Neural progenitor cell (in vitro differentiated cells): Measurements from ENCODE around the gene CENPL. TPM values are rescaled to one million over a fixed set of nuclear protein-coding genes. Genes with fewer than 3 reads are reported as not detected.

Source experiments
- DNase-seq: peaks from one replicate; pipeline ENCODE4 v3.0.0-alpha.2; 2016; ENCODE audit warnings: low spot score
- H2AFZ ChIP-seq: fragments of 200-600 bp; sonication (generic); replicated peaks from 2 replicates; pipeline ENCODE4 v1.6.1; 2016; ENCODE audit warnings: antibody characterized with exemption
- H3F3A ChIP-seq: fragments of 200-600 bp; sonication (generic); 2 replicates; pipeline ENCODE4 v1.6.1; 2016; ENCODE audit warnings: antibody characterized with exemption, low read depth
- H3K27ac ChIP-seq: fragments of 200-600 bp; sonication (generic); 2 replicates; pipeline ENCODE4 v1.5.1; 2016; ENCODE audit warnings: mild to moderate bottlenecking
- H3K27me3 ChIP-seq: fragments of 200-600 bp; sonication (generic); 2 replicates; pipeline ENCODE4 v1.6.1; 2016; ENCODE audit warnings: mild to moderate bottlenecking, moderate library complexity
- H3K36me3 ChIP-seq: fragments of 200-600 bp; sonication (generic); 2 replicates; pipeline ENCODE4 v1.5.1; 2016
- H3K4me1 ChIP-seq: fragments of 200-600 bp; sonication (generic); 2 replicates; pipeline ENCODE4 v1.6.1; 2016; ENCODE audit warnings: mixed run types
- H3K4me2 ChIP-seq: fragments of 200-600 bp; sonication (generic); 2 replicates; pipeline ENCODE4 v1.6.1; 2016
- H3K4me3 ChIP-seq: fragments of 200-600 bp; sonication (generic); 2 replicates; pipeline ENCODE4 v1.5.1; 2016
- H3K79me2 ChIP-seq: fragments of 200-600 bp; sonication (generic); 2 replicates; pipeline ENCODE4 v1.6.1; 2016; ENCODE audit warnings: low read depth
- H3K9ac ChIP-seq: fragments of 200-600 bp; sonication (generic); 2 replicates; pipeline ENCODE4 v1.6.1; 2016
- H3K9me3 ChIP-seq: fragments of 200-600 bp; sonication (generic); 2 replicates; pipeline ENCODE4 v1.5.1; 2016; ENCODE audit warnings: low read depth
- H4K20me1 ChIP-seq: fragments of 200-600 bp; sonication (generic); 2 replicates; pipeline ENCODE4 v1.6.1; 2016; ENCODE audit warnings: low read depth
- H3K27ac Mint-ChIP-seq: 3 replicates; pipeline ENCODE4 v1.8.0; 2021; ENCODE audit warnings: mixed read lengths
- H3K27me3 Mint-ChIP-seq: 2 replicates; pipeline ENCODE4 v1.8.0; 2022; ENCODE audit warnings: low read depth, mild to moderate bottlenecking, inconsistent platforms, moderate library complexity, mixed read lengths; ENCODE audit not compliant: insufficient read depth
- H3K36me3 Mint-ChIP-seq: 3 replicates; pipeline ENCODE4 v1.8.0; 2021; ENCODE audit warnings: mixed read lengths
- H3K4me1 Mint-ChIP-seq: 3 replicates; pipeline ENCODE4 v1.8.0; 2021; ENCODE audit warnings: mixed read lengths
- H3K4me3 Mint-ChIP-seq: 3 replicates; pipeline ENCODE4 v1.8.0; 2021; ENCODE audit warnings: mild to moderate bottlenecking, moderate library complexity, mixed read lengths
- H3K9me3 Mint-ChIP-seq: 3 replicates; pipeline ENCODE4 v1.8.0; 2020; ENCODE audit warnings: mixed read lengths
- CTCF ChIP-seq: fragments of 200-600 bp; sonication (generic); IDR thresholded peaks from 2 replicates; pipeline ENCODE4 v1.5.1; 2017; ENCODE audit warnings: antibody characterized with exemption, mild to moderate bottlenecking
- EZH2 ChIP-seq: fragments of 200-600 bp; sonication (generic); IDR thresholded peaks from 2 replicates; pipeline ENCODE4 v1.6.1; 2017; ENCODE audit warnings: antibody characterized with exemption, mild to moderate bottlenecking, moderate library complexity
- EZH2phosphoT487 ChIP-seq: fragments of 200-600 bp; sonication (generic); IDR thresholded peaks from 2 replicates; pipeline ENCODE4 v1.6.1; 2017; ENCODE audit warnings: antibody characterized with exemption
- total RNA-seq: library from RNA; depleted of rRNA; stranded (reverse); fragments of >200 nt; gene quantifications from 2 replicates; pipeline ENCODE4 v1.2.3, GENCODE V29; 2015; ENCODE audit warnings: low replicate concordance

Gene CENPL
- total RNA-seq, 1 donor from 2014 or later: 33.4 TPM

- no peak overlapping the region for H2AFZ ChIP-seq
- H3K79me2 ChIP-seq: no peaks in the 10 kb centered on the region
- H3K4me1 ChIP-seq: no peaks in the 10 kb centered on the region
- H3K27me3 ChIP-seq: no peaks in the 10 kb centered on the region
- no peak overlapping the region for H3K27ac ChIP-seq
- H3K4me2 ChIP-seq: no peak overlapping the region
- no peak overlapping the region for H3K4me3 ChIP-seq
- no peaks in the 10 kb centered on the region for H3K9me3 ChIP-seq
- no peak overlapping the region for H3K9ac ChIP-seq
- H3K36me3 ChIP-seq: peaks cover 12% of the 10 kb centered on the region
- H3K36me3 Mint-ChIP-seq: peaks cover 13% of the 10 kb centered on the region
- H3K4me1 Mint-ChIP-seq: no peaks in the 10 kb centered on the region
- no peak overlapping the region for H3K27ac Mint-ChIP-seq
- TF ChIP-seq EZH2phosphoT487: no peak
- TF ChIP-seq EZH2: no peak
- no peak for TF ChIP-seq CTCF
- DNase-seq: no peak
- no peak overlapping the region for H3K4me3 Mint-ChIP-seq
- no peaks in the 10 kb centered on the region for H3K9me3 Mint-ChIP-seq
- H3K27me3 Mint-ChIP-seq: no peaks in the 10 kb centered on the region
- peaks cover 5% of the 10 kb centered on the region for H3F3A ChIP-seq
- no peaks in the 10 kb centered on the region for H4K20me1 ChIP-seq
Measured at GRCh38 chr1:173784997-173785396, 39.7 kb downstream of the CENPL start.

- Histone ChIP-seq H3K4me2 (no peak overlapping the region), H3K4me3 (no peak overlapping the region), H3K9me3 (no peaks in the 10 kb centered on the region), H4K20me1 (no peaks in the 10 kb centered on the region), H2AFZ (no peak overlapping the region), H3K4me1 (no peaks in the 10 kb centered on the region), H3K27me3 (no peaks in the 10 kb centered on the region), H3K9ac (no peak overlapping the region), H3K36me3 (no peaks in the 10 kb centered on the region), H3K79me2 (no peaks in the 10 kb centered on the region), H3F3A (no peaks in the 10 kb centered on the region), H3K27ac (peak overlapping the region; percentile 24)
- H3K9me3 Mint-ChIP-seq: no peaks in the 10 kb centered on the region
- H3K4me1 Mint-ChIP-seq: no peaks in the 10 kb centered on the region
- H3K36me3 Mint-ChIP-seq: peaks cover 51% of the 10 kb centered on the region
- H3K27me3 Mint-ChIP-seq: no peaks in the 10 kb centered on the region
- H3K27ac Mint-ChIP-seq: no peak overlapping the region
- no peak for TF ChIP-seq EZH2
- TF ChIP-seq EZH2phosphoT487: no peak
- TF ChIP-seq CTCF: no peak
- H3K4me3 Mint-ChIP-seq: no peak overlapping the region
- DNase-seq: no peak
Measured at GRCh38 chr1:173779936-173780335, 44.7 kb downstream of the CENPL start.

- Histone ChIP-seq H3K27me3 (no peaks in the 10 kb centered on the region), H3K9ac (no peak overlapping the region), H2AFZ (no peak overlapping the region), H3K36me3 (no peaks in the 10 kb centered on the region), H3F3A (no peaks in the 10 kb centered on the region), H3K27ac (no peak overlapping the region), H3K4me1 (no peaks in the 10 kb centered on the region), H3K4me3 (no peak overlapping the region), H3K79me2 (no peaks in the 10 kb centered on the region), H4K20me1 (no peaks in the 10 kb centered on the region), H3K4me2 (no peak overlapping the region), H3K9me3 (no peaks in the 10 kb centered on the region)
- Mint-ChIP-seq H3K4me3 (no peak overlapping the region), H3K36me3 (peaks cover 50% of the 10 kb centered on the region), H3K9me3 (no peaks in the 10 kb centered on the region), H3K4me1 (no peaks in the 10 kb centered on the region), H3K27me3 (no peaks in the 10 kb centered on the region), H3K27ac (no peak overlapping the region)
- no peak for DNase-seq
- TF ChIP-seq EZH2 (no peak), EZH2phosphoT487 (no peak), CTCF (no peak)
Measured at GRCh38 chr1:173775578-173776226, 49.0 kb downstream of the CENPL start.
